Stimulated activated CD8-positive, alpha-beta memory T cell treated with anti-CD3 and anti-CD28 coated beads, Interleukin-7, amount 100 ng/mL, for 48 hours (primary cell): Measurements from ENCODE around the gene ANKRD13B.
A peak's percentile ranks its signal among the peaks of the same experiment; 100 is the strongest.

Experiments used
- DNase-seq, 2 donors: peaks; one replicate each; pipeline ENCODE4 v3.0.0-alpha.2; 2020; ENCODE audit warnings: low read depth in 1 of 2; ENCODE audit errors: extremely low read depth in 1 of 2

The ANKRD13B gene

GRCh38 chr17:29581583-29582253 lies 11.2 kb upstream of the ANKRD13B start:
- DNase-seq: no peak

- no peak for DNase-seq
Observed at GRCh38 chr17:29582254-29582765, 10.6 kb upstream of the ANKRD13B start.

- DNase-seq: no peak
Observed at GRCh38 chr17:29582772-29583171, 10.2 kb upstream of the ANKRD13B start.

- no peak for DNase-seq
Observed at GRCh38 chr17:29583324-29584248, 9.3 kb upstream of the ANKRD13B start.

- DNase-seq: no peak
Observed at GRCh38 chr17:29584452-29585079, 8.4 kb upstream of the ANKRD13B start.

- DNase-seq: no peak
Observed at GRCh38 chr17:29585080-29585751, 7.7 kb upstream of the ANKRD13B start.

GRCh38 chr17:29586676-29587469 lies 6.1 kb upstream of the ANKRD13B start:
- DNase-seq: no peak

GRCh38 chr17:29587591-29587990 lies 5.3 kb upstream of the ANKRD13B start:
- DNase-seq: no peak

- no peak for DNase-seq
Observed at GRCh38 chr17:29588017-29588561, 4.8 kb upstream of the ANKRD13B start.

GRCh38 chr17:29588562-29589411 lies 4.1 kb upstream of the ANKRD13B start:
- DNase-seq: no peak

- DNase-seq: peak in 1 of 2 donors; percentile 78
Observed at GRCh38 chr17:29589524-29590410, 3.2 kb upstream of the ANKRD13B start, which contains the start of gene GIT1. GIT1 (minus strand) TSS chr17:29589648; CDS start chr17:29589378, 270 bp downstream.

- DNase-seq: no peak
Observed at GRCh38 chr17:29590411-29591145, 2.4 kb upstream of the ANKRD13B start.

- DNase-seq: no peak
Observed at GRCh38 chr17:29591146-29591736, 1.7 kb upstream of the ANKRD13B start.

- DNase-seq: peak in 1 of 2 donors; percentile 75
Observed at GRCh38 chr17:29591737-29592608, 959 bp upstream of the ANKRD13B start.

- DNase-seq: no peak
Observed at GRCh38 chr17:29593591-29594518, 923 bp downstream of the ANKRD13B start.
